Fibroblast of mammary gland (primary cell): ENCODE results near the gene UNC13A.

ENCODE experiments used
- DNase-seq: peaks from one replicate; pipeline ENCODE4 v3.0.0-alpha.2; 2010; ENCODE audit warnings: low read depth
- H3K4me3 ChIP-seq: 2 replicates; pipeline ENCODE4 v1.5.1; 2011; ENCODE audit warnings: low read depth, mild to moderate bottlenecking, low read length, moderate library complexity; ENCODE audit not compliant: control insufficient read depth
- CTCF ChIP-seq: conservative IDR thresholded peaks from 2 replicates; pipeline ENCODE4 v1.5.1; 2011; ENCODE audit warnings: low read depth, low read length, inconsistent platforms; ENCODE audit not compliant: control insufficient read depth, insufficient read depth

Gene UNC13A

GRCh38 chr19:17721111-17721628 is 33.0 kb upstream of the UNC13A start:
- peak overlapping the region; percentile 79 for H3K4me3 ChIP-seq
- no peak for TF ChIP-seq CTCF
- DNase-seq, result peak; percentile 18

- H3K4me3 ChIP-seq, result peak overlapping the region; percentile 79
- TF ChIP-seq CTCF, result no peak
- DNase-seq, result no peak
Measured at GRCh38 chr19:17720440-17720839, 32.3 kb upstream of the UNC13A start.

GRCh38 chr19:17719730-17720400 is 31.7 kb upstream of the UNC13A start:
- no peak for DNase-seq
- TF ChIP-seq CTCF, result no peak
- H3K4me3 ChIP-seq, result peak overlapping the region; percentile 79

GRCh38 chr19:17718947-17719711 is 31.0 kb upstream of the UNC13A start, which contains the start of gene MAP1S:
MAP1S (plus strand) TSS chr19:17719480; CDS start chr19:17719503, 23 bp downstream.
- no peak for TF ChIP-seq CTCF
- H3K4me3 ChIP-seq, result peak within 1 kb of the TSS; percentile 79
- peak; percentile 34 for DNase-seq

- no peak for DNase-seq
- H3K4me3 ChIP-seq, result no peak overlapping the region
- no peak for TF ChIP-seq CTCF
Measured at GRCh38 chr19:17718550-17718946, 30.4 kb upstream of the UNC13A start.

GRCh38 chr19:17716309-17716929 is 28.3 kb upstream of the UNC13A start:
- peak; percentile 14 for TF ChIP-seq CTCF
- H3K4me3 ChIP-seq, result no peak overlapping the region
- DNase-seq, result no peak
